Smooth muscle cell of the umbilical artery (primary cell): ENCODE measurements around the gene KRT12. TPM values are rescaled to one million over a fixed set of nuclear protein-coding genes. Genes with fewer than 3 reads are reported as not detected.

Experiments used
- total RNA-seq: library from RNA; depleted of rRNA; stranded (reverse); fragments of >200 nt; gene quantifications from 2 replicates; pipeline ENCODE4 v1.2.3, GENCODE V29; 2014

The KRT12 gene
- not detected in 2 replicates for total RNA-seq

GRCh38 chr17:40866838-40867237 lies at the start of gene KRT12:
KRT12 (minus strand) TSS chr17:40867223; CDS start chr17:40867186, 37 bp downstream.

DNA sequence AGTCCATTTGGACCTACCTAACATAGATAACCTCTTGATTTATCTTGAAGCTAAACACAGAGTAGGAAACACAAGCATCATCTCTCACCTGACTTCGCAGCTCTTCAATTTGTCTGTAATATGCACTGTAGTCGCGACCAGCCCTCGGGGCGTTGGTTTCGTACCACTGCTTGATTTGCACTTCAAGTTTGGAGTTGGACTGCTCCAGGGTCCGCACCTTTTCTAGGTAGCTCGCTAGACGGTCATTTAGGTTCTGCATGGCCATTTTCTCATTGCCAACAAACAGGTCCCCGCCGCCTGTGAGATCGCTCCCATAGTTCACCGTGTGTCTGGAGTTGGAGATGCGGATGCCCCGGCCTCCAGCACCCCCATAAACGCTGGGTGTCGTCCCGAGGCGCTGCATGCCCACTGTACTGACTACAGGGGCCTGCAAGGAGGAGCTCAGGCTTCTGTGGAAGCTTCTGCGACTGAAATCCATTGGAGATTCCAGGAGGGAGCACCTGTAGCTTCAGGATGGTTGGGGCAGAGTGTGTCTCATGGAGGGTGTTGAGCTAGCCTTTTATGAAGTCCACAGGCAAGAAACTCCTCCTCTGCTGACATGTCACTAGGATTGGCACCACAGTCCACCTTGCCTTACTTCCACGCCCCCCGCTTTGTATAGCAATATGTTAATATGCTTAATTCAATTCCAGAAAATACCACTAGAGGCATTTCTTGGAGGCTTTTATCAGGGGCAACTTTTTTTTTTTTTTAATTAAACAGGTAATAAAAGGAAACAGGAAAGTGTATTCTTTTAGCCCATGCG lies 17.9 kb upstream of the KRT12 start, which contains the start of gene KRT20:
Gene KRT20, minus strand, starts transcription at position 535 of the 805 bp plus-strand sequence. Its CDS starts 57 bp downstream, at position 478.

GRCh38 chr17:40822132-40822812 lies 44.8 kb downstream of the KRT12 start, which contains the start of gene KRT10:
KRT10 (minus strand) TSS chr17:40822614; CDS start chr17:40822585, 29 bp downstream.

Other genes with a start within 250 kb of the KRT12 start
- gene SMARCE1, start 219.4 kb downstream of the KRT12 start, total RNA-seq, result 48.7 and 74.5 TPM in 2 replicates
- gene KRT222, start 202.0 kb downstream of the KRT12 start, total RNA-seq, result not detected in 2 replicates
- gene KRT24, start 163.5 kb downstream of the KRT12 start, total RNA-seq, result not detected in 2 replicates
- gene KRT25, start 111.9 kb downstream of the KRT12 start, total RNA-seq, result not detected in 2 replicates
- gene KRT26, start 95.0 kb downstream of the KRT12 start, total RNA-seq, result not detected in 2 replicates
- gene KRT27, start 84.7 kb downstream of the KRT12 start, total RNA-seq, result not detected in 2 replicates
- not detected in 2 replicates for gene KRT28, start 67.3 kb downstream of the KRT12 start, total RNA-seq
- 4.3 and 6.5 TPM in 2 replicates for gene KRT10, start 44.6 kb downstream of the KRT12 start, total RNA-seq
- not detected in 2 replicates for gene KRT20, start 18.0 kb upstream of the KRT12 start, total RNA-seq
- 0.28 TPM in 1 of 2 replicates, not detected in the other for gene KRT23, start 70.4 kb upstream of the KRT12 start, total RNA-seq
- not detected in 2 replicates for gene KRT39, start 99.7 kb upstream of the KRT12 start, total RNA-seq
- gene KRT40, start 117.1 kb upstream of the KRT12 start, total RNA-seq, result not detected in 2 replicates
- gene KRTAP3-3, start 126.9 kb upstream of the KRT12 start, total RNA-seq, result not detected in 2 replicates
- not detected in 2 replicates for gene KRTAP3-2, start 132.7 kb upstream of the KRT12 start, total RNA-seq
- not detected in 2 replicates for gene KRTAP3-1, start 141.9 kb upstream of the KRT12 start, total RNA-seq
- 0.23 and 0.30 TPM in 2 replicates for gene KRTAP1-5, start 160.0 kb upstream of the KRT12 start, total RNA-seq
- not detected in 2 replicates for gene KRTAP1-4, start 163.0 kb upstream of the KRT12 start, total RNA-seq
- not detected in 2 replicates for gene KRTAP1-3, start 167.7 kb upstream of the KRT12 start, total RNA-seq
- not detected in 2 replicates for gene KRTAP1-1, start 174.2 kb upstream of the KRT12 start, total RNA-seq
- not detected in 2 replicates for gene KRTAP2-1, start 180.1 kb upstream of the KRT12 start, total RNA-seq
- gene KRTAP2-2, start 188.0 kb upstream of the KRT12 start, total RNA-seq, result not detected in 2 replicates
- gene KRTAP2-3, start 192.9 kb upstream of the KRT12 start, total RNA-seq, result 0.65 TPM in 1 of 2 replicates, not detected in the other
- not detected in 2 replicates for gene KRTAP2-4, start 198.7 kb upstream of the KRT12 start, total RNA-seq
- not detected in 2 replicates for gene KRTAP4-7, start 216.9 kb upstream of the KRT12 start, total RNA-seq
- not detected in 2 replicates for gene KRTAP4-8, start 230.9 kb upstream of the KRT12 start, total RNA-seq
- gene KRTAP4-16, start 235.0 kb upstream of the KRT12 start, total RNA-seq, result not detected in 2 replicates
- not detected in 2 replicates for gene KRTAP4-9, start 238.2 kb upstream of the KRT12 start, total RNA-seq